CD4-positive, CD25-positive, alpha-beta regulatory T cell (primary cell): ENCODE results near the gene CLEC10A. TPM values are rescaled to one million over a fixed set of nuclear protein-coding genes. Genes with fewer than 3 reads are reported as not detected.
A peak's percentile ranks its signal among the peaks of the same experiment; 100 is the strongest.

Experiments
- ATAC-seq, 2 donors: fragments of 150-1000 bp; cut with Tn5 transposase; one replicate each; pipeline ENCODE4 v1.10.0; 2021; ENCODE audit warnings: low read depth in 2 of 2, moderate number of reproducible peaks in 2 of 2, moderate library complexity in 1 of 2
- DNase-seq, 3 donors: peaks; one replicate each; pipeline versions ENCODE4 v3.0.0 to v3.0.0-alpha.2; 2012 to 2022; ENCODE audit warnings: mixed read lengths in 1 of 3
- H3K27ac ChIP-seq: one replicate; pipeline ENCODE4 v1.7.0; 2013; ENCODE audit warnings: mild to moderate bottlenecking, low read length; ENCODE audit not compliant: insufficient read depth, poor library complexity, severe bottlenecking
- H3K27me3 ChIP-seq: one replicate; pipeline ENCODE4 v1.7.0; 2013; ENCODE audit warnings: low read length; ENCODE audit not compliant: control insufficient read depth, insufficient read depth
- H3K36me3 ChIP-seq: one replicate; pipeline ENCODE4 v1.7.0; 2013; ENCODE audit warnings: mild to moderate bottlenecking, low read length, moderate library complexity; ENCODE audit not compliant: control insufficient read depth, insufficient read depth
- H3K4me1 ChIP-seq: 2 replicates; pipeline ENCODE4 v1.7.0; 2013; ENCODE audit warnings: mild to moderate bottlenecking, low read length; ENCODE audit not compliant: insufficient read depth, control insufficient read depth, poor library complexity, severe bottlenecking
- H3K4me3 ChIP-seq: one replicate; pipeline ENCODE4 v1.7.0; 2013; ENCODE audit warnings: low read depth, mild to moderate bottlenecking, low read length, moderate library complexity
- H3K9me3 ChIP-seq, 2 experiments: 1 replicate in 1 of 2; 2 replicates in 1 of 2; pipeline ENCODE4 v1.7.0; 2013; ENCODE audit warnings: low read length in 2 of 2, mild to moderate bottlenecking in 1 of 2, moderate library complexity in 1 of 2; ENCODE audit not compliant: control insufficient read depth in 2 of 2
- H3K27ac Mint-ChIP-seq, 3 donors: one replicate each; pipeline ENCODE4 v1.8.0; 2020 to 2022; ENCODE audit warnings: mild to moderate bottlenecking in 3 of 3, mixed read lengths in 3 of 3, moderate library complexity in 2 of 3
- H3K27me3 Mint-ChIP-seq: one replicate; pipeline ENCODE4 v1.8.0; 2022; ENCODE audit warnings: mild to moderate bottlenecking, mixed read lengths
- H3K36me3 Mint-ChIP-seq: one replicate; pipeline ENCODE4 v1.8.0; 2020; ENCODE audit warnings: mixed read lengths
- H3K4me1 Mint-ChIP-seq, 4 donors: one replicate each; pipeline ENCODE4 v1.8.0; 2020 to 2022; ENCODE audit warnings: mixed read lengths in 4 of 4, mild to moderate bottlenecking in 1 of 4
- H3K4me3 Mint-ChIP-seq, 4 donors: one replicate each; pipeline ENCODE4 v1.8.0; 2020 to 2022; ENCODE audit warnings: mild to moderate bottlenecking in 4 of 4, mixed read lengths in 4 of 4, moderate library complexity in 3 of 4
- H3K9me3 Mint-ChIP-seq, 7 donors: one replicate each; pipeline ENCODE4 v1.8.0; 2020 to 2022; ENCODE audit warnings: mixed read lengths in 7 of 7, mild to moderate bottlenecking in 3 of 7, moderate library complexity in 2 of 7
- polyA plus RNA-seq, 4 donors: library from polyadenylated mRNA; unstranded; fragments of 300-500 nt; fragmentation: Illumina TruSeq; gene quantifications; one replicate each; pipeline ENCODE4 v1.2.3, GENCODE V29; 2021
- total RNA-seq: library from RNA; stranded (reverse); gene quantifications from one replicate; pipeline ENCODE4 v1.2.3, GENCODE V29; 2022

CLEC10A gene
- total and polyA plus RNA-seq, 5 donors from 2014 or later, result not detected

GRCh38 chr17:7080456-7081041 is 498 bp upstream of the CLEC10A start:
- no peak overlapping the region for H3K4me3 Mint-ChIP-seq
- H3K27me3 Mint-ChIP-seq, result peaks cover 27% of the 10 kb centered on the region
- no peaks in the 10 kb centered on the region for H3K9me3 Mint-ChIP-seq

GRCh38 chr17:7078711-7079110 is 1.3 kb downstream of the CLEC10A start:
- H3K4me3 ChIP-seq, result no peak overlapping the region
- no peaks in the 10 kb centered on the region for H3K27me3 ChIP-seq
- no peaks in the 10 kb centered on the region for H3K36me3 Mint-ChIP-seq
- no peaks in the 10 kb centered on the region for H3K9me3 Mint-ChIP-seq
- H3K4me1 Mint-ChIP-seq, result peaks cover 0 to 15% (median 9%) of the 10 kb centered on the region in 4 donors
- no peak for DNase-seq
- no peak overlapping the region for H3K27ac Mint-ChIP-seq
- ATAC-seq, result no peak
- peaks cover 13% of the 10 kb centered on the region for H3K27me3 Mint-ChIP-seq
- peaks cover 12% of the 10 kb centered on the region for H3K4me1 ChIP-seq
- no peak overlapping the region for H3K27ac ChIP-seq
- no peaks in the 10 kb centered on the region for H3K36me3 ChIP-seq
- H3K4me3 Mint-ChIP-seq, result peak overlapping the region in 1 of 4 donors; percentile 49
- no peaks in the 10 kb centered on the region for H3K9me3 ChIP-seq

More at GRCh38 chr17:7080456-7081041, 498 bp upstream of the CLEC10A start:
- Mint-ChIP-seq H3K27ac (no peak overlapping the region), H3K4me1 (peaks cover 0 to 24% (median 12%) of the 10 kb centered on the region in 4 donors), H3K36me3 (no peaks in the 10 kb centered on the region)
- no peak overlapping the region for H3K27ac ChIP-seq
- no peaks in the 10 kb centered on the region for H3K9me3 ChIP-seq
- DNase-seq (no peak), ATAC-seq (no peak)
- peaks cover 12% of the 10 kb centered on the region for H3K4me1 ChIP-seq
- H3K36me3 ChIP-seq, result no peaks in the 10 kb centered on the region
- peaks cover 4% of the 10 kb centered on the region for H3K27me3 ChIP-seq
- H3K4me3 ChIP-seq, result no peak overlapping the region

GRCh38 chr17:7077911-7078546 is 2.0 kb downstream of the CLEC10A start:
- ATAC-seq (no peak), DNase-seq (no peak)
- H3K4me3 Mint-ChIP-seq, result no peak overlapping the region

GRCh38 chr17:7074931-7075330 is 5.1 kb downstream of the CLEC10A start:
- Mint-ChIP-seq H3K27me3 (no peaks in the 10 kb centered on the region), H3K36me3 (no peaks in the 10 kb centered on the region), H3K27ac (no peak overlapping the region), H3K4me1 (no peaks in the 10 kb centered on the region), H3K4me3 (no peak overlapping the region), H3K9me3 (peaks cover 0 to 4% (median 0%) of the 10 kb centered on the region in 7 donors)
- no peaks in the 10 kb centered on the region for H3K4me1 ChIP-seq
- no peak overlapping the region for H3K27ac ChIP-seq
- H3K36me3 ChIP-seq, result no peaks in the 10 kb centered on the region
- no peaks in the 10 kb centered on the region for H3K9me3 ChIP-seq
- DNase-seq, result no peak
- H3K4me3 ChIP-seq, result no peak overlapping the region
- no peaks in the 10 kb centered on the region for H3K27me3 ChIP-seq
- no peak for ATAC-seq

More at GRCh38 chr17:7077911-7078546, 2.0 kb downstream of the CLEC10A start:
- no peaks in the 10 kb centered on the region for H3K9me3 Mint-ChIP-seq
- H3K4me3 ChIP-seq, result no peak overlapping the region
- no peak overlapping the region for H3K27ac ChIP-seq
- no peak overlapping the region for H3K27ac Mint-ChIP-seq
- H3K27me3 ChIP-seq, result no peaks in the 10 kb centered on the region
- no peaks in the 10 kb centered on the region for H3K9me3 ChIP-seq
- peaks cover 8% of the 10 kb centered on the region for H3K27me3 Mint-ChIP-seq
- H3K4me1 ChIP-seq, result peaks cover 12% of the 10 kb centered on the region
- no peaks in the 10 kb centered on the region for H3K36me3 Mint-ChIP-seq
- H3K36me3 ChIP-seq, result no peaks in the 10 kb centered on the region
- peaks cover 0 to 11% (median 6%) of the 10 kb centered on the region in 4 donors for H3K4me1 Mint-ChIP-seq

GRCh38 chr17:7072406-7072805 is 7.6 kb downstream of the CLEC10A start:
- Mint-ChIP-seq H3K27ac (no peak overlapping the region), H3K4me3 (no peak overlapping the region)
- H3K27ac ChIP-seq, result no peak overlapping the region

GRCh38 chr17:7070712-7071111 is 9.3 kb downstream of the CLEC10A start:
- Histone ChIP-seq H3K27ac (no peak overlapping the region), H3K36me3 (no peaks in the 10 kb centered on the region), H3K27me3 (no peaks in the 10 kb centered on the region), H3K9me3 (peaks cover 7 to 13% of the 10 kb centered on the region in 2 experiments), H3K4me3 (no peak overlapping the region), H3K4me1 (no peaks in the 10 kb centered on the region)
- no peak overlapping the region for H3K4me3 Mint-ChIP-seq
- H3K27me3 Mint-ChIP-seq, result peaks cover 16% of the 10 kb centered on the region
- no peak for DNase-seq
- no peak overlapping the region for H3K27ac Mint-ChIP-seq
- H3K4me1 Mint-ChIP-seq, result no peaks in the 10 kb centered on the region
- H3K36me3 Mint-ChIP-seq, result no peaks in the 10 kb centered on the region
- no peak for ATAC-seq
- H3K9me3 Mint-ChIP-seq, result peaks cover 0 to 22% (median 10%) of the 10 kb centered on the region in 7 donors

More at GRCh38 chr17:7072406-7072805, 7.6 kb downstream of the CLEC10A start:
- Mint-ChIP-seq H3K27me3 (peaks cover 12% of the 10 kb centered on the region), H3K9me3 (peaks cover 0 to 17% (median 10%) of the 10 kb centered on the region in 7 donors), H3K4me1 (no peaks in the 10 kb centered on the region), H3K36me3 (no peaks in the 10 kb centered on the region)
- no peaks in the 10 kb centered on the region for H3K36me3 ChIP-seq
- peaks cover 7 to 13% of the 10 kb centered on the region in 2 experiments for H3K9me3 ChIP-seq
- ATAC-seq, result no peak
- H3K4me3 ChIP-seq, result no peak overlapping the region
- no peak for DNase-seq
- H3K4me1 ChIP-seq, result no peaks in the 10 kb centered on the region
- no peaks in the 10 kb centered on the region for H3K27me3 ChIP-seq

- peaks cover 0 to 22% (median 10%) of the 10 kb centered on the region in 7 donors for H3K9me3 Mint-ChIP-seq
- H3K4me3 Mint-ChIP-seq, result no peak overlapping the region
- H3K4me3 ChIP-seq, result no peak overlapping the region
- no peaks in the 10 kb centered on the region for H3K36me3 Mint-ChIP-seq
- no peak for ATAC-seq
- DNase-seq, result no peak
- H3K4me1 Mint-ChIP-seq, result no peaks in the 10 kb centered on the region
- no peak overlapping the region for H3K27ac ChIP-seq
- H3K4me1 ChIP-seq, result no peaks in the 10 kb centered on the region
- peaks cover 7 to 13% of the 10 kb centered on the region in 2 experiments for H3K9me3 ChIP-seq
- no peak overlapping the region for H3K27ac Mint-ChIP-seq
- peaks cover 26% of the 10 kb centered on the region for H3K27me3 Mint-ChIP-seq
- no peaks in the 10 kb centered on the region for H3K36me3 ChIP-seq
- no peaks in the 10 kb centered on the region for H3K27me3 ChIP-seq
These were observed 11.8 kb downstream of the CLEC10A start for GRCh38 chr17:7068268-7068667.

GRCh38 chr17:7067198-7067597 is 12.9 kb downstream of the CLEC10A start:
- Mint-ChIP-seq H3K36me3 (no peaks in the 10 kb centered on the region), H3K4me1 (no peaks in the 10 kb centered on the region), H3K9me3 (peaks cover 0 to 22% (median 10%) of the 10 kb centered on the region in 7 donors), H3K27ac (peak overlapping the region in 1 of 3 donors; percentile 41), H3K4me3 (no peak overlapping the region), H3K27me3 (peaks cover 31% of the 10 kb centered on the region)
- Histone ChIP-seq H3K4me3 (no peak overlapping the region), H3K27ac (no peak overlapping the region), H3K36me3 (no peaks in the 10 kb centered on the region), H3K9me3 (peaks cover 7 to 13% of the 10 kb centered on the region in 2 experiments), H3K27me3 (no peaks in the 10 kb centered on the region), H3K4me1 (no peaks in the 10 kb centered on the region)
- no peak for ATAC-seq
- DNase-seq, result no peak
